ENCODE data around the gene WDR27.
A peak's percentile ranks its signal among the peaks of the same experiment; 100 is the strongest.

The WDR27 gene

GRCh38 chr6:169558378-169558773 is 143.5 kb downstream of the WDR27 start:
- H3K36me3 ChIP-seq (ENCODE audit: insufficient read depth, low read length) = peaks cover 22% of the 10 kb centered on the region
- peaks cover 9% of the 10 kb centered on the region for H3F3A ChIP-seq (ENCODE audit: insufficient read depth, low read length)
- H3K79me2 ChIP-seq (ENCODE audit: insufficient read depth, low read length) = no peaks in the 10 kb centered on the region
- H2AFZ ChIP-seq (ENCODE audit: low read length) = no peak overlapping the region
- H3K4me1 ChIP-seq (ENCODE audit: insufficient read depth, low read length, severe bottlenecking) = peaks cover 46% of the 10 kb centered on the region
- no peaks in the 10 kb centered on the region for H3K27me3 ChIP-seq (ENCODE audit: insufficient read depth, low read length)
- H4K20me1 ChIP-seq (ENCODE audit: insufficient read depth, low read length) = no peaks in the 10 kb centered on the region
- H3K4me3 ChIP-seq (ENCODE audit: low read depth, low read length, poor library complexity, severe bottlenecking) = no peak overlapping the region
- peaks cover 6% of the 10 kb centered on the region; the same call in 1 of the 2 replicates for H3K9me3 ChIP-seq (ENCODE audit: low read length)
- H3K4me2 ChIP-seq (ENCODE audit: low read length) = no peak overlapping the region
- peak overlapping the region; percentile 99 for H3K27ac ChIP-seq (ENCODE audit: low read depth, low read length, poor library complexity, severe bottlenecking)
- H3K9me2 ChIP-seq (ENCODE audit: low read depth, low read length) = no peaks in the 10 kb centered on the region
- H3K9ac ChIP-seq (ENCODE audit: low read length) = peak overlapping the region; percentile 75; the same call in 1 of the 2 replicates
- no peak for TF ChIP-seq EZH2 (IDR thresholded peaks at IDR 0.05; ENCODE audit: borderline replicate concordance, low read length)
- TF ChIP-seq, protein P1, sequence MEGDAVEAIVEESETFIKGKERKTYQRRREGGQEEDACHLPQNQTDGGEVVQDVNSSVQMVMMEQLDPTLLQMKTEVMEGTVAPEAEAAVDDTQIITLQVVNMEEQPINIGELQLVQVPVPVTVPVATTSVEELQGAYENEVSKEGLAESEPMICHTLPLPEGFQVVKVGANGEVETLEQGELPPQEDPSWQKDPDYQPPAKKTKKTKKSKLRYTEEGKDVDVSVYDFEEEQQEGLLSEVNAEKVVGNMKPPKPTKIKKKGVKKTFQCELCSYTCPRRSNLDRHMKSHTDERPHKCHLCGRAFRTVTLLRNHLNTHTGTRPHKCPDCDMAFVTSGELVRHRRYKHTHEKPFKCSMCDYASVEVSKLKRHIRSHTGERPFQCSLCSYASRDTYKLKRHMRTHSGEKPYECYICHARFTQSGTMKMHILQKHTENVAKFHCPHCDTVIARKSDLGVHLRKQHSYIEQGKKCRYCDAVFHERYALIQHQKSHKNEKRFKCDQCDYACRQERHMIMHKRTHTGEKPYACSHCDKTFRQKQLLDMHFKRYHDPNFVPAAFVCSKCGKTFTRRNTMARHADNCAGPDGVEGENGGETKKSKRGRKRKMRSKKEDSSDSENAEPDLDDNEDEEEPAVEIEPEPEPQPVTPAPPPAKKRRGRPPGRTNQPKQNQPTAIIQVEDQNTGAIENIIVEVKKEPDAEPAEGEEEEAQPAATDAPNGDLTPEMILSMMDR (IDR thresholded peaks at IDR 0.05; ENCODE audit: low read length) = no peak

DNA sequence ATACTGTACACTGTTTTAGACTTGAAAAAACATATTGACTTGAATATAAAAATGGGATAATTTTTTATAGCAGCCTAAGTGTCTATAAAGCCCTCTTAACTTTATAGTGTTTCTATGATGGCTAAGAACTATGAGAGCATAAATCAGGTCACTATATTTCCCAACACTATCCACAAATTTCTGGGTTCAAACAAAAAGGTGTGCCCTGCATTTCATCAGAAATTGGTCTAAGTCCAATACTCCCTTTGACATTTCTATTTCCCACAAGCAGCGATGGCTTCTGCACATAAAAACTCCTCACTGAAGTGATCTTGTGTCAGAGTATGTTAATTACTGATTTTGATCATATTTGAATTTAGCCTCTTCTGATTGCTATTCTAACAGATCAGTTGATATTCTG is 143.9 kb downstream of the WDR27 start:
- H2AFZ ChIP-seq (ENCODE audit: low read length) = no peak overlapping the region
- peaks cover 9% of the 10 kb centered on the region for H3F3A ChIP-seq (ENCODE audit: insufficient read depth, low read length)
- no peaks in the 10 kb centered on the region for H4K20me1 ChIP-seq (ENCODE audit: insufficient read depth, low read length)
- no peaks in the 10 kb centered on the region for H3K9me2 ChIP-seq (ENCODE audit: low read depth, low read length)
- H3K4me1 ChIP-seq (ENCODE audit: insufficient read depth, low read length, severe bottlenecking) = peaks cover 51% of the 10 kb centered on the region
- no peak for TF ChIP-seq EZH2 (IDR thresholded peaks at IDR 0.05; ENCODE audit: borderline replicate concordance, low read length)
- TF ChIP-seq, protein P1 (IDR thresholded peaks at IDR 0.05; ENCODE audit: low read length) = no peak
- peak overlapping the region; percentile 67; the same call in 1 of the 2 replicates for H3K4me2 ChIP-seq (ENCODE audit: low read length)
- no peaks in the 10 kb centered on the region for H3K79me2 ChIP-seq (ENCODE audit: insufficient read depth, low read length)
- H3K9me3 ChIP-seq (ENCODE audit: low read length) = peaks cover 6% of the 10 kb centered on the region; the same call in 1 of the 2 replicates
- no peaks in the 10 kb centered on the region for H3K27me3 ChIP-seq (ENCODE audit: insufficient read depth, low read length)
- H3K36me3 ChIP-seq (ENCODE audit: insufficient read depth, low read length) = peaks cover 22% of the 10 kb centered on the region
- H3K27ac ChIP-seq (ENCODE audit: low read depth, low read length, poor library complexity, severe bottlenecking) = peak overlapping the region; percentile 99
- no peak overlapping the region for H3K4me3 ChIP-seq (ENCODE audit: low read depth, low read length, poor library complexity, severe bottlenecking)
- H3K9ac ChIP-seq (ENCODE audit: low read length) = peak overlapping the region; percentile 75

- peaks cover 22% of the 10 kb centered on the region for H3K36me3 ChIP-seq (ENCODE audit: insufficient read depth, low read length)
- peak overlapping the region; percentile 99 for H3K27ac ChIP-seq (ENCODE audit: low read depth, low read length, poor library complexity, severe bottlenecking)
- no peaks in the 10 kb centered on the region for H3K79me2 ChIP-seq (ENCODE audit: insufficient read depth, low read length)
- peaks cover 2% of the 10 kb centered on the region; the same call in 1 of the 2 replicates for H3K9me3 ChIP-seq (ENCODE audit: low read length)
- H3K9me2 ChIP-seq (ENCODE audit: low read depth, low read length) = no peaks in the 10 kb centered on the region
- no peaks in the 10 kb centered on the region for H3K27me3 ChIP-seq (ENCODE audit: insufficient read depth, low read length)
- no peak for TF ChIP-seq EZH2 (IDR thresholded peaks at IDR 0.05; ENCODE audit: borderline replicate concordance, low read length)
- TF ChIP-seq, protein P1 (IDR thresholded peaks at IDR 0.05; ENCODE audit: low read length) = no peak
- no peak overlapping the region for H2AFZ ChIP-seq (ENCODE audit: low read length)
- H3K9ac ChIP-seq (ENCODE audit: low read length) = peak overlapping the region; percentile 75
- peaks cover 9% of the 10 kb centered on the region for H3F3A ChIP-seq (ENCODE audit: insufficient read depth, low read length)
- peaks cover 58% of the 10 kb centered on the region for H3K4me1 ChIP-seq (ENCODE audit: insufficient read depth, low read length, severe bottlenecking)
- peak overlapping the region; percentile 67 for H3K4me2 ChIP-seq (ENCODE audit: low read length)
- peak overlapping the region; percentile 35 for H3K4me3 ChIP-seq (ENCODE audit: low read depth, low read length, poor library complexity, severe bottlenecking)
- H4K20me1 ChIP-seq (ENCODE audit: insufficient read depth, low read length) = no peaks in the 10 kb centered on the region
Measured at GRCh38 chr6:169556758-169557548, 144.9 kb downstream of the WDR27 start.
